OCI-LY7 (cell line): ENCODE measurements around the gene PAK1IP1.

ENCODE experiments used
- EZH2phosphoT487 ChIP-seq: fragments of 200-600 bp; sonication (generic); IDR thresholded peaks from 2 replicates; pipeline ENCODE4 v1.6.1; 2018; ENCODE audit warnings: low read depth, borderline replicate concordance, mild to moderate bottlenecking, mixed run types, antibody characterized with exemption, low read length, moderate library complexity, mixed read lengths
- TF ChIP-seq, protein P1 (sequence below): fragments of 200-600 bp; sonication (generic); conservative IDR thresholded peaks from 2 replicates; pipeline ENCODE4 v1.5.1; 2014; ENCODE audit warnings: mild to moderate bottlenecking, antibody characterized with exemption, low read length, moderate library complexity, mixed read lengths

- TF ChIP-seq, protein P1, sequence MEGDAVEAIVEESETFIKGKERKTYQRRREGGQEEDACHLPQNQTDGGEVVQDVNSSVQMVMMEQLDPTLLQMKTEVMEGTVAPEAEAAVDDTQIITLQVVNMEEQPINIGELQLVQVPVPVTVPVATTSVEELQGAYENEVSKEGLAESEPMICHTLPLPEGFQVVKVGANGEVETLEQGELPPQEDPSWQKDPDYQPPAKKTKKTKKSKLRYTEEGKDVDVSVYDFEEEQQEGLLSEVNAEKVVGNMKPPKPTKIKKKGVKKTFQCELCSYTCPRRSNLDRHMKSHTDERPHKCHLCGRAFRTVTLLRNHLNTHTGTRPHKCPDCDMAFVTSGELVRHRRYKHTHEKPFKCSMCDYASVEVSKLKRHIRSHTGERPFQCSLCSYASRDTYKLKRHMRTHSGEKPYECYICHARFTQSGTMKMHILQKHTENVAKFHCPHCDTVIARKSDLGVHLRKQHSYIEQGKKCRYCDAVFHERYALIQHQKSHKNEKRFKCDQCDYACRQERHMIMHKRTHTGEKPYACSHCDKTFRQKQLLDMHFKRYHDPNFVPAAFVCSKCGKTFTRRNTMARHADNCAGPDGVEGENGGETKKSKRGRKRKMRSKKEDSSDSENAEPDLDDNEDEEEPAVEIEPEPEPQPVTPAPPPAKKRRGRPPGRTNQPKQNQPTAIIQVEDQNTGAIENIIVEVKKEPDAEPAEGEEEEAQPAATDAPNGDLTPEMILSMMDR, result no peak
- no peak for TF ChIP-seq EZH2phosphoT487
These were observed 18.4 kb upstream of the PAK1IP1 start for GRCh38 chr6:10676403-10676802.
